ENCODE results near the gene ATP9B.

Gene ATP9B

GRCh38 chr18:79427368-79428225 is 358.4 kb downstream of the ATP9B start:
- DNase-seq (ENCODE audit: low read depth) = no peak

All from ELR (cell line).